DOHH2 (cell line): Measurements from ENCODE around the gene SH2D1B.
"Not testable (repeated sequence)": the region's sequence is repeated elsewhere in the genome, so short reads cannot be mapped to it uniquely, and the experiment has no call there.

Experiments
- H3F3A ChIP-seq: fragments of 200-600 bp; sonication (generic), shearing (Covaris generic); 2 replicates; pipeline ENCODE4 v1.6.0; 2016; ENCODE audit warnings: antibody characterized with exemption, mild to moderate bottlenecking; ENCODE audit not compliant: control insufficient read depth, insufficient read depth
- H3K27ac ChIP-seq: fragments of 200-600 bp; sonication (generic); 2 replicates; pipeline ENCODE4 v1.5.1; 2014; ENCODE audit warnings: low read depth, mild to moderate bottlenecking, low read length, moderate library complexity
- H3K27me3 ChIP-seq: fragments of 200-600 bp; sonication (generic); 2 replicates; pipeline ENCODE4 v1.6.1; 2014; ENCODE audit warnings: mild to moderate bottlenecking, low read length, mixed read lengths; ENCODE audit not compliant: control insufficient read depth
- H3K36me3 ChIP-seq: fragments of 200-600 bp; sonication (generic); 2 replicates; pipeline ENCODE4 v1.6.1; 2014; ENCODE audit warnings: mild to moderate bottlenecking, low read length, moderate library complexity, mixed read lengths; ENCODE audit not compliant: control insufficient read depth
- H3K4me1 ChIP-seq: fragments of 200-600 bp; sonication (generic); 2 replicates; pipeline ENCODE4 v1.6.1; 2014; ENCODE audit warnings: mild to moderate bottlenecking, low read length, mixed read lengths; ENCODE audit not compliant: control insufficient read depth
- H3K4me2 ChIP-seq: fragments of 200-600 bp; sonication (generic); 2 replicates; pipeline ENCODE4 v1.6.0; 2014; ENCODE audit warnings: mild to moderate bottlenecking, low read length, moderate library complexity
- H3K4me3 ChIP-seq: fragments of 200-600 bp; sonication (generic); 2 replicates; pipeline ENCODE4 v1.5.1; 2014; ENCODE audit warnings: mild to moderate bottlenecking, low read length, mixed read lengths
- H3K79me2 ChIP-seq: fragments of 200-600 bp; sonication (generic); 2 replicates; pipeline ENCODE4 v1.6.1; 2014; ENCODE audit warnings: mild to moderate bottlenecking, low read length, mixed read lengths; ENCODE audit not compliant: control insufficient read depth
- H3K9me2 ChIP-seq: fragments of 200-600 bp; sonication (generic); replicated peaks from 2 replicates; pipeline ENCODE4 v1.6.1; 2014; ENCODE audit warnings: mild to moderate bottlenecking, low read length, mixed read lengths; ENCODE audit not compliant: control insufficient read depth
- H3K9me3 ChIP-seq: fragments of 200-600 bp; sonication (generic); 2 replicates; pipeline ENCODE4 v1.6.1; 2014; ENCODE audit warnings: antibody characterized with exemption, low read length, mixed read lengths; ENCODE audit not compliant: control insufficient read depth, insufficient read depth
- H4K20me1 ChIP-seq: fragments of 200-600 bp; sonication (generic); 2 replicates; pipeline ENCODE4 v1.6.0; 2014; ENCODE audit warnings: low read depth, mild to moderate bottlenecking, antibody characterized with exemption, low read length, moderate library complexity; ENCODE audit not compliant: control insufficient read depth, insufficient read depth
- CTCF ChIP-seq: fragments of 200-600 bp; sonication (generic); IDR thresholded peaks from one replicate; pipeline ENCODE4 v1.5.1; 2014; ENCODE audit warnings: antibody characterized with exemption, mild to moderate bottlenecking, low read depth, low read length; ENCODE audit not compliant: poor library complexity, severe bottlenecking
- EZH2phosphoT487 ChIP-seq: fragments of 200-600 bp; sonication (generic); IDR thresholded peaks from 2 replicates; pipeline ENCODE4 v1.6.1; 2017; ENCODE audit warnings: borderline replicate concordance, mild to moderate bottlenecking, antibody characterized with exemption, low read length, moderate library complexity, mixed read lengths

The SH2D1B gene

GRCh38 chr1:162446946-162447345 is 35.0 kb upstream of the SH2D1B start:
- no peaks in the 10 kb centered on the region for H3K79me2 ChIP-seq
- H3K9me3 ChIP-seq, result no peaks in the 10 kb centered on the region
- no peaks in the 10 kb centered on the region for H3K4me1 ChIP-seq
- H3K27ac ChIP-seq, result no peak overlapping the region
- TF ChIP-seq EZH2phosphoT487, result no peak
- TF ChIP-seq CTCF, result no peak
- no peaks in the 10 kb centered on the region for H3K9me2 ChIP-seq
- no peak overlapping the region for H3K4me2 ChIP-seq
- H3K27me3 ChIP-seq, result no peaks in the 10 kb centered on the region
- no peaks in the 10 kb centered on the region for H4K20me1 ChIP-seq
- H3K36me3 ChIP-seq, result no peaks in the 10 kb centered on the region
- H3F3A ChIP-seq, result no peaks in the 10 kb centered on the region
- no peak overlapping the region for H3K4me3 ChIP-seq

GRCh38 chr1:162444903-162445302 is 33.0 kb upstream of the SH2D1B start:
- Histone ChIP-seq H3K79me2 (no peaks in the 10 kb centered on the region), H3K4me1 (no peaks in the 10 kb centered on the region), H4K20me1 (no peaks in the 10 kb centered on the region), H3K4me3 (no peak overlapping the region), H3K36me3 (no peaks in the 10 kb centered on the region), H3K9me3 (no peaks in the 10 kb centered on the region), H3K27me3 (no peaks in the 10 kb centered on the region), H3F3A (no peaks in the 10 kb centered on the region), H3K27ac (no peak overlapping the region), H3K4me2 (no peak overlapping the region), H3K9me2 (no peaks in the 10 kb centered on the region)
- TF ChIP-seq EZH2phosphoT487 (no peak), CTCF (no peak)

GRCh38 chr1:162432977-162433713 is 21.2 kb upstream of the SH2D1B start:
- H4K20me1 ChIP-seq, H3K4me1 ChIP-seq, H3K4me3 ChIP-seq, H3F3A ChIP-seq, H3K27ac ChIP-seq, H3K27me3 ChIP-seq, H3K79me2 ChIP-seq, H3K9me2 ChIP-seq, H3K36me3 ChIP-seq, H3K9me3 ChIP-seq, H3K4me2 ChIP-seq: not testable (repeated sequence)

- Histone ChIP-seq H4K20me1 (no peaks in the 10 kb centered on the region), H3K4me1 (no peaks in the 10 kb centered on the region), H3K9me3 (no peaks in the 10 kb centered on the region), H3K27ac (no peak overlapping the region), H3K79me2 (no peaks in the 10 kb centered on the region), H3F3A (no peaks in the 10 kb centered on the region), H3K4me2 (no peak overlapping the region), H3K9me2 (no peaks in the 10 kb centered on the region), H3K36me3 (no peaks in the 10 kb centered on the region), H3K27me3 (no peaks in the 10 kb centered on the region), H3K4me3 (no peak overlapping the region)
- TF ChIP-seq EZH2phosphoT487 (no peak), CTCF (no peak)
Observed at GRCh38 chr1:162430583-162430982, 18.6 kb upstream of the SH2D1B start.
